Epithelial cell of esophagus (primary cell): Measurements from ENCODE around the gene AMPD2.
A peak's percentile ranks its signal among the peaks of the same experiment; 100 is the strongest.

Experiments
- DNase-seq: peaks from one replicate; pipeline ENCODE4 v3.0.0; 2010; ENCODE audit warnings: low read depth
- H3K4me3 ChIP-seq: 2 replicates; pipeline ENCODE4 v1.5.1; 2011; ENCODE audit warnings: mild to moderate bottlenecking, low read length, control low read depth
- CTCF ChIP-seq: IDR thresholded peaks from 2 replicates; pipeline ENCODE4 v1.5.1; 2011; ENCODE audit warnings: low read depth, mild to moderate bottlenecking, low read length, control low read depth, inconsistent platforms; ENCODE audit not compliant: insufficient read depth; ENCODE audit errors: missing control alignments

The AMPD2 gene

GRCh38 chr1:109603229-109603628, 16.4 kb upstream of the AMPD2 start:
- no peak for DNase-seq
- no peak overlapping the region for H3K4me3 ChIP-seq
- no peak for TF ChIP-seq CTCF

- DNase-seq, result no peak
- H3K4me3 ChIP-seq, result no peak overlapping the region
- TF ChIP-seq CTCF, result no peak
Observed at GRCh38 chr1:109605381-109605780, 14.3 kb upstream of the AMPD2 start.

GRCh38 chr1:109609881-109610280, 9.8 kb upstream of the AMPD2 start:
- no peak overlapping the region for H3K4me3 ChIP-seq
- TF ChIP-seq CTCF, result no peak
- DNase-seq, result no peak

- peak; percentile 42 for DNase-seq
- TF ChIP-seq CTCF, result no peak
- H3K4me3 ChIP-seq, result no peak overlapping the region
Observed at GRCh38 chr1:109610609-109611307, 8.9 kb upstream of the AMPD2 start.

- TF ChIP-seq CTCF, result no peak
- no peak overlapping the region for H3K4me3 ChIP-seq
- DNase-seq, result no peak
Observed at GRCh38 chr1:109611308-109611990, 8.2 kb upstream of the AMPD2 start.

- DNase-seq, result peak; percentile 23
- H3K4me3 ChIP-seq, result no peak overlapping the region
- TF ChIP-seq CTCF, result no peak
Observed at GRCh38 chr1:109613361-109614147, 6.1 kb upstream of the AMPD2 start.

- TF ChIP-seq CTCF, result no peak
- no peak overlapping the region for H3K4me3 ChIP-seq
- DNase-seq, result no peak
Observed at GRCh38 chr1:109615879-109616278, 3.8 kb upstream of the AMPD2 start.
